Activated CD8-positive, alpha-beta T cell treated with anti-CD3 and anti-CD28 coated beads for 36 hours (primary cell): ENCODE measurements around the gene PLCG1. TPM values are rescaled to one million over a fixed set of nuclear protein-coding genes. Genes with fewer than 3 reads are reported as not detected.

Source experiments
- ATAC-seq: fragments of 200-7000 bp; cut with Tn5 transposase; one replicate; pipeline ENCODE4 v1.10.0; 2021; ENCODE audit warnings: mild to moderate bottlenecking, moderate library complexity
- CTCF ChIA-PET: fragments of 350-600 bp; sonication (Branson Sonifier 250); formaldehyde crosslinking; loops from one replicate; lab custom pipeline; 2021; ENCODE audit warnings: antibody characterized with exemption; lab: Charles Lee
- POLR2A ChIA-PET: fragments of 350-600 bp; sonication (Branson Sonifier 250); formaldehyde crosslinking; loops from one replicate; lab custom pipeline; 2021; ENCODE audit warnings: antibody characterized with exemption; lab: Charles Lee
- DNase-seq: peaks from one replicate; pipeline ENCODE4 v3.0.0-alpha.2; 2020
- H3K27ac Mint-ChIP-seq: one replicate; pipeline ENCODE4 v1.8.0; 2021; ENCODE audit warnings: mild to moderate bottlenecking, mixed read lengths
- H3K27me3 Mint-ChIP-seq: one replicate; pipeline ENCODE4 v1.8.0; 2021; ENCODE audit warnings: mixed read lengths
- H3K36me3 Mint-ChIP-seq: one replicate; pipeline ENCODE4 v1.8.0; 2021; ENCODE audit warnings: low read depth, mixed read lengths
- H3K4me1 Mint-ChIP-seq: one replicate; pipeline ENCODE4 v1.8.0; 2021; ENCODE audit warnings: low read depth, mixed read lengths
- H3K4me3 Mint-ChIP-seq: one replicate; pipeline ENCODE4 v1.8.0; 2021; ENCODE audit warnings: mild to moderate bottlenecking, moderate library complexity, mixed read lengths
- H3K9me3 Mint-ChIP-seq: one replicate; pipeline ENCODE4 v1.8.0; 2021; ENCODE audit warnings: mixed read lengths
- CTCF ChIP-seq: fragments of 200-600 bp; IDR thresholded peaks from one replicate; pipeline ENCODE4 v1.8.0; 2022; ENCODE audit warnings: antibody characterized with exemption, mild to moderate bottlenecking
- intact Hi-C: fragments of 100-400 bp; cut with micrococcal nuclease; formaldehyde crosslinking; loops from one replicate; pipeline ENCODE4 v1.10.0; 2022
- total RNA-seq, 2 experiments: library from RNA; stranded (reverse); gene quantifications; one replicate each; pipeline ENCODE4 v1.2.3, GENCODE V29; 2021

PLCG1 gene
- total RNA-seq, 2 experiments from 2014 or later, result 259 to 260 TPM

DNA sequence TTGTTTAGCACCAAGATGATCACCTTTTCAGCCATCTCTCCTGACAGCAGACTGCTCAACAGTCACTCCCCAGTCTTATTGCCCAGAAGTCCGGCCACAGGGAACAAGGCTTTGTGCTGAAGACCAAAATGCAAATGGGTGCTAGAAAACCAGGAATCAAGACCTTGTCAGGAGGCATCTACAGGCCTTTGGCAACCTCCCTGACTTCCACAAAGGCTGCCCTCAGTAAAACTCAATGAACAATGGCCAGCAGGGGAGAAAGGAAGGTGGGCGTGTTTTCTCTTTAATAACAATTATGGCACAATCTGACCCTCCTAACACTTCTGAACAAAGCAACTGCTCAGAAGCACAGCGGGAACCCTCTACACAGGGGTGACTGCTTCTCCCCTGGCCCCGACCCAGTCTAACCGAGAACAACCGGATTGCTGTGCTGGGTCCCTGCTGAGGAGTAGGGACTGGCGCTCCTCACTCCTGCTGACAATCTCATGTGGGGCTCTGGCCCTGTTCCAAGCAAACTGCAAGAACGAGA lies 41.6 kb downstream of the PLCG1 start:
- no peak for TF ChIP-seq CTCF
- peaks cover 17% of the 10 kb centered on the region for H3K4me1 Mint-ChIP-seq
- POLR2A ChIA-PET, result no interaction called here
- no peak for DNase-seq
- no peak overlapping the region for H3K4me3 Mint-ChIP-seq
- no peaks in the 10 kb centered on the region for H3K27me3 Mint-ChIP-seq
- ATAC-seq, result no peak
- no peaks in the 10 kb centered on the region for H3K9me3 Mint-ChIP-seq
- CTCF ChIA-PET, result interaction anchor here (0.7 kb wide), 1 partner anchor 408 kb away, joined by 3 read pairs; no protein-coding TSS in a partner anchor
- peak overlapping the region; percentile 47 for H3K27ac Mint-ChIP-seq
- intact Hi-C loops, result loop anchor here (10.0 kb wide), 1 partner anchor 46 kb away; no protein-coding TSS in a partner anchor
- H3K36me3 Mint-ChIP-seq, result peaks cover 9% of the 10 kb centered on the region

GRCh38 chr20:41179961-41180360 lies 42.6 kb downstream of the PLCG1 start:
- H3K27ac Mint-ChIP-seq, result peak overlapping the region; percentile 29

GRCh38 chr20:41180599-41181333 lies 43.4 kb downstream of the PLCG1 start:
- H3K4me1 Mint-ChIP-seq, result peaks cover 14% of the 10 kb centered on the region
- H3K27me3 Mint-ChIP-seq, result no peaks in the 10 kb centered on the region
- POLR2A ChIA-PET, result interaction anchor here (0.6 to 1.6 kb wide), 2 partner anchors 12 to 26 kb away, joined by 4 read pairs; no protein-coding TSS in a partner anchor
- H3K36me3 Mint-ChIP-seq, result peaks cover 6% of the 10 kb centered on the region
- no peak for TF ChIP-seq CTCF
- H3K9me3 Mint-ChIP-seq, result no peaks in the 10 kb centered on the region
- CTCF ChIA-PET, result interaction anchor here (1.0 to 3.7 kb wide), 2 partner anchors 8 to 159 kb away, joined by 3 to 17 read pairs; no protein-coding TSS in a partner anchor
- peak overlapping the region; percentile 62 for H3K27ac Mint-ChIP-seq
- ATAC-seq, result no peak
- intact Hi-C loops, result no loop called here
- no peak for DNase-seq
- no peak overlapping the region for H3K4me3 Mint-ChIP-seq

More at GRCh38 chr20:41179961-41180360, 42.6 kb downstream of the PLCG1 start:
- Mint-ChIP-seq H3K4me3 (no peak overlapping the region), H3K27me3 (no peaks in the 10 kb centered on the region), H3K4me1 (peaks cover 15% of the 10 kb centered on the region), H3K36me3 (peaks cover 6% of the 10 kb centered on the region), H3K9me3 (no peaks in the 10 kb centered on the region)
- intact Hi-C loops, result loop anchor here (10.0 kb wide), 1 partner anchor 45 kb away; no protein-coding TSS in a partner anchor
- CTCF ChIA-PET, result interaction anchor here (1.0 kb wide), 1 partner anchor 160 kb away, joined by 3 read pairs; no protein-coding TSS in a partner anchor
- DNase-seq (no peak), ATAC-seq (no peak)
- no peak for TF ChIP-seq CTCF
- POLR2A ChIA-PET, result interaction anchor here (0.6 kb wide), 1 partner anchor 11 kb away, joined by 4 read pairs; no protein-coding TSS in a partner anchor

DNA sequence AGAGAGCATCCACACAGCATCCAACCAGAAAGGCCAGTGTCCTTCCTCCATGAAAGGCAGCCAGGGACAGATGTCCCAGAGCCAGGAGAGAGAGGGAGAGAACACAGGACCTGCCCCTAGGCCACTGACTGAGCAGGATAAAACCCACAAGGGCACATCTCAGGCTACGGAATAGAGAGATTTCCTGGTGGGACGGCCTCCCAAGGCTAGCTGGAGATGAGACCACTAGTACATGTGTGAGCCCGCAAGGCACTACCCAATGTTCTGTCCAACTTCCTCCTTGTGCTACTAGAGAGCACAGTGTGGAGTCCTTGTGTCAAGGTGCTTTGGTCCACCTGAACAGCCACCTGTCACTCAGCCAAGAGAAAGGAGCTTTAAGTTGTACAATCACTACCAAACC lies 44.2 kb downstream of the PLCG1 start:
- CTCF ChIA-PET, result interaction anchor here (3.7 kb wide), 1 partner anchor 9 kb away, joined by 17 read pairs; no protein-coding TSS in a partner anchor
- Mint-ChIP-seq H3K4me3 (no peak overlapping the region), H3K27ac (peak overlapping the region; percentile 62), H3K4me1 (peaks cover 14% of the 10 kb centered on the region), H3K27me3 (no peaks in the 10 kb centered on the region), H3K9me3 (no peaks in the 10 kb centered on the region), H3K36me3 (peaks cover 3% of the 10 kb centered on the region)
- no peak for ATAC-seq
- DNase-seq, result no peak
- intact Hi-C loops, result no loop called here
- no peak for TF ChIP-seq CTCF
- POLR2A ChIA-PET, result interaction anchor here (1.6 kb wide), 1 partner anchor 26 kb away, joined by 4 read pairs; no protein-coding TSS in a partner anchor
